DND-41 (cell line): ENCODE measurements around the gene GSS.
A peak's percentile ranks its signal among the peaks of the same experiment; 100 is the strongest.

Experiments used
- ATAC-seq: fragments of 200-7000 bp; cut with Tn5 transposase; 3 replicates; pipeline ENCODE4 v1.9.1; 2021; ENCODE audit warnings: low read depth; ENCODE audit not compliant: insufficient read depth
- DNase-seq: peaks from one replicate; pipeline ENCODE4 v3.0.0-alpha.2; 2020
- H2AFZ ChIP-seq: 2 replicates; pipeline ENCODE4 v1.6.0; 2012; ENCODE audit warnings: low read depth, low read length
- H3K27ac ChIP-seq: 2 replicates; pipeline ENCODE4 v1.5.1; 2012; ENCODE audit warnings: low read length, inconsistent platforms
- H3K27me3 ChIP-seq: fragments of 200-600 bp; sonication (generic); 2 replicates; pipeline ENCODE4 v1.6.0; 2012; ENCODE audit warnings: low read length, mild to moderate bottlenecking, inconsistent platforms; ENCODE audit not compliant: insufficient read depth, poor library complexity
- H3K36me3 ChIP-seq: 2 replicates; pipeline ENCODE4 v1.5.1; 2012; ENCODE audit warnings: low read length, inconsistent platforms; ENCODE audit not compliant: insufficient read depth
- H3K4me1 ChIP-seq: 2 replicates; pipeline ENCODE4 v1.5.1; 2012; ENCODE audit warnings: mild to moderate bottlenecking, low read length; ENCODE audit not compliant: insufficient read depth
- H3K4me2 ChIP-seq: 2 replicates; pipeline ENCODE4 v1.6.0; 2012; ENCODE audit warnings: mild to moderate bottlenecking, moderate library complexity, low read length, inconsistent platforms; ENCODE audit not compliant: insufficient read depth
- H3K4me3 ChIP-seq, 2 experiments: fragments of 200-600 bp in 1 of 2; shearing (Covaris generic) in 1 of 2; 2 replicates each; pipeline ENCODE4 v1.5.1; 2012 to 2016; ENCODE audit warnings: inconsistent platforms in 2 of 2, low read length in 2 of 2, mild to moderate bottlenecking in 2 of 2, low read depth in 1 of 2, moderate library complexity in 1 of 2
- H3K79me2 ChIP-seq: 2 replicates; pipeline ENCODE4 v1.6.0; 2012; ENCODE audit warnings: low read length, inconsistent platforms; ENCODE audit not compliant: insufficient read depth
- H3K9ac ChIP-seq: 2 replicates; pipeline ENCODE4 v1.6.0; 2012; ENCODE audit warnings: low read depth, mild to moderate bottlenecking, inconsistent platforms, low read length, moderate library complexity
- H3K9me3 ChIP-seq: 2 replicates; pipeline ENCODE4 v1.5.1; 2012; ENCODE audit warnings: low read length, moderate library complexity, mild to moderate bottlenecking, inconsistent platforms; ENCODE audit not compliant: insufficient read depth, severe bottlenecking
- H4K20me1 ChIP-seq: 2 replicates; pipeline ENCODE4 v1.6.0; 2012; ENCODE audit warnings: low read length; ENCODE audit not compliant: insufficient read depth
- EZH2 ChIP-seq: IDR thresholded peaks from 3 replicates; pipeline ENCODE4 v1.6.1; 2012; ENCODE audit warnings: borderline replicate concordance, low read depth, mild to moderate bottlenecking, moderate library complexity, low read length, inconsistent platforms; ENCODE audit not compliant: severe bottlenecking
- TF ChIP-seq, protein P1 (sequence below): IDR thresholded peaks from 2 replicates; pipeline ENCODE4 v1.5.1; 2012; ENCODE audit warnings: borderline replicate concordance, low read length, moderate library complexity, mild to moderate bottlenecking; ENCODE audit not compliant: poor library complexity, severe bottlenecking; ENCODE audit errors: extremely low read depth

GSS gene

DNA sequence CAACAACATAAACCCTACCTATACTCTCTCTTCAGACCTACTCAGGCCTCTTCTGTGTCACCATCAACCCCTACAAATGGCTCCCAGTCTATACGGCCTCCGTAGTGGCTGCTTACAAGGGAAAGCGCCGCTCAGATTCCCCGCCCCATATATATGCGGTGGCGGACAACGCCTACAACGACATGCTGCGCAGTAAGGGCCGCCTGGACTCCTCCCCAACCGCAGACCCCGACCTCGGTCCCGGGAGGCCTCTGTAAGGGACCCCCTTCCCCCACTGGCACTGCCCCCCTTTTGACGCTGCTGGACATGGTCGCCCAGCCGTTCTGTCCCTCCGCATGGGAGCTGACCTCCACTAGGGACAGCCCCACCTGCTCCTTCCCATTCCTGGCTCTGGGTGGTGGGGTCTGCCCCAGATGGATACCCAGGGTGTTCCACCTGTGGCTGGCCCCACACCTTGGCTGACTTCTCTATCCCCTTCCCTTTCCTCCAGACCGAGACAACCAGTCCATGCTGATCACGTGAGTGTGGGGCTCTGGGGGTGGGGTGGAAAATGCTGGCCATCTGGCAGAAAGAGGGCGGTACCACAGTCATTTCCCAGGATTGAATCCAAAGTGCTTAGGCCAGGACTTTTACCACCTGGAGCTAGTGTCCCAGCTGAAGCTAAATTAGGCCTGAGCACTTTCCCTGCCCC, 25.1 kb upstream of the GSS start:
- no peaks in the 10 kb centered on the region for H3K9me3 ChIP-seq
- no peaks in the 10 kb centered on the region for H3K36me3 ChIP-seq
- DNase-seq, result no peak
- H3K4me2 ChIP-seq, result no peak overlapping the region
- H3K9ac ChIP-seq, result no peak overlapping the region
- H2AFZ ChIP-seq, result no peak overlapping the region
- H3K27ac ChIP-seq, result no peak overlapping the region
- H3K27me3 ChIP-seq, result no peaks in the 10 kb centered on the region
- H4K20me1 ChIP-seq, result peaks cover 5% of the 10 kb centered on the region; the same call in 1 of the 2 replicates
- no peak for TF ChIP-seq EZH2
- TF ChIP-seq, protein P1, sequence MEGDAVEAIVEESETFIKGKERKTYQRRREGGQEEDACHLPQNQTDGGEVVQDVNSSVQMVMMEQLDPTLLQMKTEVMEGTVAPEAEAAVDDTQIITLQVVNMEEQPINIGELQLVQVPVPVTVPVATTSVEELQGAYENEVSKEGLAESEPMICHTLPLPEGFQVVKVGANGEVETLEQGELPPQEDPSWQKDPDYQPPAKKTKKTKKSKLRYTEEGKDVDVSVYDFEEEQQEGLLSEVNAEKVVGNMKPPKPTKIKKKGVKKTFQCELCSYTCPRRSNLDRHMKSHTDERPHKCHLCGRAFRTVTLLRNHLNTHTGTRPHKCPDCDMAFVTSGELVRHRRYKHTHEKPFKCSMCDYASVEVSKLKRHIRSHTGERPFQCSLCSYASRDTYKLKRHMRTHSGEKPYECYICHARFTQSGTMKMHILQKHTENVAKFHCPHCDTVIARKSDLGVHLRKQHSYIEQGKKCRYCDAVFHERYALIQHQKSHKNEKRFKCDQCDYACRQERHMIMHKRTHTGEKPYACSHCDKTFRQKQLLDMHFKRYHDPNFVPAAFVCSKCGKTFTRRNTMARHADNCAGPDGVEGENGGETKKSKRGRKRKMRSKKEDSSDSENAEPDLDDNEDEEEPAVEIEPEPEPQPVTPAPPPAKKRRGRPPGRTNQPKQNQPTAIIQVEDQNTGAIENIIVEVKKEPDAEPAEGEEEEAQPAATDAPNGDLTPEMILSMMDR, result no peak
- ATAC-seq, result no peak
- H3K4me3 ChIP-seq, result no peak overlapping the region
- H3K4me1 ChIP-seq, result no peaks in the 10 kb centered on the region
- H3K79me2 ChIP-seq, result no peaks in the 10 kb centered on the region

DNA sequence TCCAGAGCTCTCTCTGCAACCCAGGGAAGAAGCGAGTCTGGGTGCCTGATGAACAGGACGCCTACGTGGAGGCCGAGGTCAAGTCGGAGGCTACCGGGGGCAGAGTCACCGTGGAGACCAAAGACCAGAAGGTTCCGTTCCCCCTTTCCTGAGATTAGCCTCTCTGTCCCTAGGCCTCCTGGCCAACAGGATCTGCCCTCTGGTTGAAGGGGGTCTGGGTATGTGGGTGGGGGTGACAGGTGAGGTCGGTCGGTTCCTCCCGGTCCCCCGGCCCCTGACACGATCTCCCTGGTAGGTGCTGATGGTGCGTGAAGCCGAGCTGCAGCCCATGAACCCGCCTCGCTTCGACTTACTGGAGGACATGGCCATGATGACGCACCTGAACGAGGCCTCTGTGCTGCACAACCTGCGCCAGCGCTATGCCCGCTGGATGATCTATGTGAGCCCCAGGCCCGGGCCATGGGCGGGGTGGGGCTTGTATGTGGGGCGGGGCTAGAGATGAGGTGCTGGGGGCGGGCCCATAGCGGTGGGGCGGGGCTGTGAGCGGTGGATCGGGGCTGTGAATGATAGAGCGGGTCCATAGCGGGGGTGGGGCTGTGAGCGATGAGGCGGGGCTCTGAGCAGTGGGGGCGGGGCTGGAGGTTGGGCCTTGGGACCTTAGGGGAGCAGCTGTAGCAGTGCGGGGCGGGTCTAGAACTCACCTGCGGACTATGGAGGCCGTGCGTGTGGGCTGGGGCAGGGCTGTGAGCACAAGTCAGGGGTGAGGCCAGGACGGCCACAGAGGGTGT, 24.0 kb upstream of the GSS start:
- no peaks in the 10 kb centered on the region for H3K4me1 ChIP-seq
- peaks cover 5% of the 10 kb centered on the region; the same call in 1 of the 2 replicates for H4K20me1 ChIP-seq
- H3K27ac ChIP-seq, result no peak overlapping the region
- TF ChIP-seq, protein P1, result no peak
- no peak for TF ChIP-seq EZH2
- no peaks in the 10 kb centered on the region for H3K9me3 ChIP-seq
- no peak overlapping the region for H3K9ac ChIP-seq
- DNase-seq, result no peak
- H3K27me3 ChIP-seq, result no peaks in the 10 kb centered on the region
- H3K79me2 ChIP-seq, result no peaks in the 10 kb centered on the region
- no peak overlapping the region for H3K4me2 ChIP-seq
- no peaks in the 10 kb centered on the region for H3K36me3 ChIP-seq
- no peak overlapping the region for H2AFZ ChIP-seq
- peak; percentile 30; the same call in 1 of the 3 replicates for ATAC-seq
- H3K4me3 ChIP-seq, result no peak overlapping the region

DNA sequence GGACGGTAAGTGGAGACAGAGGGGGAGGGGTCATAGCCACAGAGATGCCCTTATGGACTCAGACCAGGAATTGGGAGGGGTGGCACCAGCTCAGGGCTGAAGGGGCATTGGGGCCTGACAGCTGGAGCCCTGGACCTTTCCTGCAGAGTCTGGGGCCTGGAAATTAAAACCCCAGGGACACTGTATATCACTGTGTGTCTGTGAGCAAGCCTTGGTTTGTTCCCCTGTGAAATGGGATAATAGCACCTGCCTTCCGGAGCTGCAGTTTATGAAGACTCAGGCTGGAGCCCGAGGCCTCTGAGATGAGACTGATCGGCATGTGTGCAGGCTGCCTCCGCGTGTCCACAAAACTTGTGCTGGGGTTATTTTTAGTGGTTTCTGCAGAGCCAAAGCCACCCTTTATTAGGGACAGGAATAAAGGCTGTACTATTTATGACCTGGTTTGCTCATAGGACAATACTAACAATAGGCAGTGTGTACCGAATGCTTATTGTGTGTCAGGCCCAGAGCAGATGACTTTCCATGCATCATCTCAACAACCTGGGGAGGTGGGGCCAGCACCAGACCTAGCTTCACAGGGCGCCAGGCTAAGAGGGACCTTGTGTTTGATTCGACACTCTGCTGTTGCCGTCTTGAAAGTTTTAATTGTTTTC, 22.6 kb upstream of the GSS start:
- no peaks in the 10 kb centered on the region for H3K27me3 ChIP-seq
- H4K20me1 ChIP-seq, result no peaks in the 10 kb centered on the region
- no peaks in the 10 kb centered on the region for H3K9me3 ChIP-seq
- no peak overlapping the region for H3K4me3 ChIP-seq
- H2AFZ ChIP-seq, result no peak overlapping the region
- no peak for TF ChIP-seq EZH2
- no peak for DNase-seq
- no peaks in the 10 kb centered on the region for H3K36me3 ChIP-seq
- H3K79me2 ChIP-seq, result no peaks in the 10 kb centered on the region
- no peaks in the 10 kb centered on the region for H3K4me1 ChIP-seq
- H3K9ac ChIP-seq, result no peak overlapping the region
- no peak for ATAC-seq
- no peak overlapping the region for H3K27ac ChIP-seq
- no peak overlapping the region for H3K4me2 ChIP-seq
